Panc1 (cell line): ENCODE results near the gene G0S2. TPM values are rescaled to one million over a fixed set of nuclear protein-coding genes. Genes with fewer than 3 reads are reported as not detected.

Experiments
- ATAC-seq: fragments of 200-7000 bp; cut with Tn5 transposase; 2 replicates; pipeline ENCODE4 v1.9.1; 2020; ENCODE audit warnings: mild to moderate bottlenecking, moderate library complexity
- Bru-seq: library from RNA; stranded (reverse); fragments of 400-500 nt; gene quantifications from one replicate; lab custom pipeline; 2021; lab: Mats Ljungman, UMichigan
- BruChase-seq, 2 experiments: library from RNA; stranded (reverse); fragments of 400-500 nt; gene quantifications; one replicate each; lab custom pipeline; 2021; lab: Mats Ljungman, UMichigan
- BruUV-seq: library from RNA; stranded (reverse); fragments of 400-500 nt; replicated peaks from 2 replicates; lab custom pipeline; 2021; lab: Mats Ljungman, UMichigan
- CTCF ChIA-PET: fragments of 300-600 bp; sonication (Branson Sonifier 250); formaldehyde crosslinking; loops from one replicate; lab custom pipeline; 2022; ENCODE audit warnings: antibody characterized with exemption; lab: Charles Lee
- POLR2A ChIA-PET: fragments of 300-600 bp; sonication (Branson Sonifier 250); formaldehyde crosslinking; loops from one replicate; lab custom pipeline; 2022; ENCODE audit warnings: antibody characterized with exemption; lab: Charles Lee
- DNase-seq: peaks from one replicate; pipeline ENCODE4 v3.0.0-alpha.2; 2010; ENCODE audit warnings: low read depth, low spot score
- H3K27ac ChIP-seq: 2 replicates; pipeline ENCODE4 v1.5.1; 2011; ENCODE audit warnings: mild to moderate bottlenecking, low read length, inconsistent platforms
- H3K27me3 ChIP-seq: fragments of 200-500 bp; sonication (Bioruptor generic); 2 replicates; pipeline ENCODE4 v1.6.0; 2014; ENCODE audit warnings: low read length, inconsistent platforms; ENCODE audit not compliant: control insufficient read depth, insufficient read depth
- H3K36me3 ChIP-seq: fragments of 200-500 bp; sonication (Bioruptor generic); 2 replicates; pipeline ENCODE4 v1.5.1; 2014; ENCODE audit warnings: inconsistent platforms, mild to moderate bottlenecking, low read length, moderate library complexity; ENCODE audit not compliant: control insufficient read depth, insufficient read depth
- H3K4me1 ChIP-seq: 2 replicates; pipeline ENCODE4 v1.5.1; 2011; ENCODE audit warnings: inconsistent platforms, mild to moderate bottlenecking, low read length, moderate library complexity; ENCODE audit not compliant: control insufficient read depth, insufficient read depth
- H3K4me3 ChIP-seq, 2 experiments: 2 replicates each; pipeline ENCODE4 v1.5.1; 2011 to 2012; ENCODE audit warnings: low read depth in 2 of 2, low read length in 2 of 2, mild to moderate bottlenecking in 2 of 2, inconsistent platforms in 1 of 2, moderate library complexity in 1 of 2
- H3K9me3 ChIP-seq: fragments of 200-500 bp; sonication (Bioruptor generic); 2 replicates; pipeline ENCODE4 v1.5.1; 2014; ENCODE audit warnings: low read depth, mild to moderate bottlenecking, inconsistent platforms, low read length, moderate library complexity; ENCODE audit not compliant: control insufficient read depth, insufficient read depth
- POLR2AphosphoS5 ChIP-seq: IDR thresholded peaks from 2 replicates; pipeline ENCODE4 v1.6.1; 2012; ENCODE audit warnings: mild to moderate bottlenecking, low read depth, low read length, moderate library complexity
- SIN3A ChIP-seq: IDR thresholded peaks from 2 replicates; pipeline ENCODE4 v1.6.1; 2012; ENCODE audit warnings: low read depth, mild to moderate bottlenecking, low read length, moderate library complexity, borderline replicate concordance; ENCODE audit not compliant: insufficient read depth
- TCF7L2 ChIP-seq: IDR thresholded peaks from 2 replicates; pipeline ENCODE4 v1.6.1; 2011; ENCODE audit warnings: mild to moderate bottlenecking, low read depth, low read length, inconsistent platforms
- in situ Hi-C: cut with HindIII; loops from 2 replicates; pipeline ENCODE4 v1.10.0; 2016; ENCODE audit warnings: low sequenced_read_pairs, low pct_unique_long_range_greater_than_20kb
- intact Hi-C: fragments of 100-400 bp; cut with micrococcal nuclease; formaldehyde crosslinking; loops from one replicate; pipeline ENCODE4 v1.10.0; 2022; ENCODE audit not compliant: unreplicated experiment
- long read RNA-seq: library from polyadenylated mRNA; unstranded; transcript quantifications from one replicate; pipeline ENCODE4 v2.0.0, GENCODE V29; 2021; ENCODE audit not compliant: unreplicated experiment
- polyA plus RNA-seq: library from polyadenylated mRNA; unstranded; fragments of >200 nt; gene quantifications from one replicate; pipeline ENCODE4 v1.2.1, GENCODE V29; 2012; ENCODE audit warnings: missing spikeins; ENCODE audit not compliant: insufficient read length
- total RNA-seq: library from RNA; stranded (reverse); gene quantifications from one replicate; pipeline ENCODE4 v1.2.1, GENCODE V29; 2021; ENCODE audit not compliant: unreplicated experiment
- TF ChIP-seq, protein P1 (sequence below), 2 experiments: IDR thresholded peaks; 2 replicates each; pipeline ENCODE4 v1.6.1; 2011 to 2012; ENCODE audit warnings: low read depth in 2 of 2, control low read depth in 1 of 2, low read length in 1 of 2, mild to moderate bottlenecking in 1 of 2, moderate library complexity in 1 of 2; ENCODE audit not compliant: insufficient read depth in 1 of 2
- TF ChIP-seq, protein P2 (sequence below): fragments of 450-650 bp; IDR thresholded peaks from 2 replicates; pipeline ENCODE4 v1.5.1; 2017; ENCODE audit warnings: mild to moderate bottlenecking

G0S2 gene
- 2.5 TPM for total RNA-seq
- polyA plus RNA-seq, result 0.86 TPM
- Bru-seq, nascent RNA, result percentile 39 among the genes with signal in this experiment
- percentile 48 among the genes with signal in this experiment for BruChase-seq, experiment 1, labeled RNA remaining after a 2-hour chase
- BruChase-seq, experiment 2, labeled RNA remaining after a 6-hour chase, result percentile 54 among the genes with signal in this experiment
- long read RNA-seq, transcript G0S2-201 (2 exons, 866 nt), result major isoform, 5 of 5 reads
- long read RNA-seq, partial matches to known transcripts, result 0 of 5 reads
- long read RNA-seq, other reads (novel, unspliced or antisense), result 0 of 5 reads

- DNase-seq, result no peak
- BruUV-seq, result no TSS peak
- H3K4me1 ChIP-seq, result no peaks in the 10 kb centered on the region
- ChIA-PET CTCF (interaction anchor here (0.6 kb wide), 1 partner anchor 1712 kb away, joined by 3 read pairs; no protein-coding TSS in a partner anchor), POLR2A (interaction anchor here (0.7 kb wide), 1 partner anchor 111 kb away, joined by 4 read pairs; no protein-coding TSS in a partner anchor)
- H3K27me3 ChIP-seq, result peaks cover 22% of the 10 kb centered on the region
- H3K36me3 ChIP-seq, result no peaks in the 10 kb centered on the region
- in situ Hi-C loops (no loop called here), intact Hi-C loops (no loop called here)
- no peak within 1 kb of the TSS for H3K27ac ChIP-seq
- peak within 1 kb of the TSS; percentile 38 to 41 for H3K4me3 ChIP-seq
- ATAC-seq, result peak; percentile 86
- H3K9me3 ChIP-seq, result no peaks in the 10 kb centered on the region
- TF ChIP-seq POLR2AphosphoS5 (no peak), SIN3A (no peak), TCF7L2 (no peak)
- TF ChIP-seq, protein P1, sequence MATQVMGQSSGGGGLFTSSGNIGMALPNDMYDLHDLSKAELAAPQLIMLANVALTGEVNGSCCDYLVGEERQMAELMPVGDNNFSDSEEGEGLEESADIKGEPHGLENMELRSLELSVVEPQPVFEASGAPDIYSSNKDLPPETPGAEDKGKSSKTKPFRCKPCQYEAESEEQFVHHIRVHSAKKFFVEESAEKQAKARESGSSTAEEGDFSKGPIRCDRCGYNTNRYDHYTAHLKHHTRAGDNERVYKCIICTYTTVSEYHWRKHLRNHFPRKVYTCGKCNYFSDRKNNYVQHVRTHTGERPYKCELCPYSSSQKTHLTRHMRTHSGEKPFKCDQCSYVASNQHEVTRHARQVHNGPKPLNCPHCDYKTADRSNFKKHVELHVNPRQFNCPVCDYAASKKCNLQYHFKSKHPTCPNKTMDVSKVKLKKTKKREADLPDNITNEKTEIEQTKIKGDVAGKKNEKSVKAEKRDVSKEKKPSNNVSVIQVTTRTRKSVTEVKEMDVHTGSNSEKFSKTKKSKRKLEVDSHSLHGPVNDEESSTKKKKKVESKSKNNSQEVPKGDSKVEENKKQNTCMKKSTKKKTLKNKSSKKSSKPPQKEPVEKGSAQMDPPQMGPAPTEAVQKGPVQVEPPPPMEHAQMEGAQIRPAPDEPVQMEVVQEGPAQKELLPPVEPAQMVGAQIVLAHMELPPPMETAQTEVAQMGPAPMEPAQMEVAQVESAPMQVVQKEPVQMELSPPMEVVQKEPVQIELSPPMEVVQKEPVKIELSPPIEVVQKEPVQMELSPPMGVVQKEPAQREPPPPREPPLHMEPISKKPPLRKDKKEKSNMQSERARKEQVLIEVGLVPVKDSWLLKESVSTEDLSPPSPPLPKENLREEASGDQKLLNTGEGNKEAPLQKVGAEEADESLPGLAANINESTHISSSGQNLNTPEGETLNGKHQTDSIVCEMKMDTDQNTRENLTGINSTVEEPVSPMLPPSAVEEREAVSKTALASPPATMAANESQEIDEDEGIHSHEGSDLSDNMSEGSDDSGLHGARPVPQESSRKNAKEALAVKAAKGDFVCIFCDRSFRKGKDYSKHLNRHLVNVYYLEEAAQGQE (IDR thresholded peaks at IDR 0.05; ENCODE audit: insufficient read depth in 1 of 2, low read depth in 2 of 2, low read length in 1 of 2), result no peak
- TF ChIP-seq, protein P2, sequence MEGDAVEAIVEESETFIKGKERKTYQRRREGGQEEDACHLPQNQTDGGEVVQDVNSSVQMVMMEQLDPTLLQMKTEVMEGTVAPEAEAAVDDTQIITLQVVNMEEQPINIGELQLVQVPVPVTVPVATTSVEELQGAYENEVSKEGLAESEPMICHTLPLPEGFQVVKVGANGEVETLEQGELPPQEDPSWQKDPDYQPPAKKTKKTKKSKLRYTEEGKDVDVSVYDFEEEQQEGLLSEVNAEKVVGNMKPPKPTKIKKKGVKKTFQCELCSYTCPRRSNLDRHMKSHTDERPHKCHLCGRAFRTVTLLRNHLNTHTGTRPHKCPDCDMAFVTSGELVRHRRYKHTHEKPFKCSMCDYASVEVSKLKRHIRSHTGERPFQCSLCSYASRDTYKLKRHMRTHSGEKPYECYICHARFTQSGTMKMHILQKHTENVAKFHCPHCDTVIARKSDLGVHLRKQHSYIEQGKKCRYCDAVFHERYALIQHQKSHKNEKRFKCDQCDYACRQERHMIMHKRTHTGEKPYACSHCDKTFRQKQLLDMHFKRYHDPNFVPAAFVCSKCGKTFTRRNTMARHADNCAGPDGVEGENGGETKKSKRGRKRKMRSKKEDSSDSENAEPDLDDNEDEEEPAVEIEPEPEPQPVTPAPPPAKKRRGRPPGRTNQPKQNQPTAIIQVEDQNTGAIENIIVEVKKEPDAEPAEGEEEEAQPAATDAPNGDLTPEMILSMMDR, result no peak
These were observed at the start of gene G0S2 for GRCh38 chr1:209674957-209675564. G0S2 (plus strand) TSS chr1:209675412; CDS start chr1:209675685, 273 bp downstream.

GRCh38 chr1:209625791-209626285 lies 49.4 kb upstream of the G0S2 start:
- H3K4me3 ChIP-seq, result no peak overlapping the region
- ChIA-PET POLR2A (no interaction called here), CTCF (no interaction called here)
- BruUV-seq, result no TSS peak
- in situ Hi-C loops (no loop called here), intact Hi-C loops (loop anchor here (2.0 kb wide), 1 partner anchor 49 kb away; no protein-coding TSS in a partner anchor)
- H3K4me1 ChIP-seq, result no peaks in the 10 kb centered on the region
- no peak for ATAC-seq
- DNase-seq, result no peak
- H3K36me3 ChIP-seq, result no peaks in the 10 kb centered on the region
- TF ChIP-seq POLR2AphosphoS5, result no peak
- TF ChIP-seq, protein P1 (IDR thresholded peaks at IDR 0.05; ENCODE audit: insufficient read depth in 1 of 2, low read depth in 2 of 2, low read length in 1 of 2), result no peak
- TF ChIP-seq, protein P2, result no peak
- TF ChIP-seq SIN3A, result no peak
- no peak for TF ChIP-seq TCF7L2
- no peaks in the 10 kb centered on the region for H3K27me3 ChIP-seq
- H3K27ac ChIP-seq, result no peak overlapping the region
- H3K9me3 ChIP-seq, result no peaks in the 10 kb centered on the region
